Measurements from ENCODE around the gene BANP.
A peak's percentile ranks its signal among the peaks of the same experiment; 100 is the strongest.

Gene BANP

GRCh38 chr16:87948735-87949070 is 2.5 kb upstream of the BANP start:
- DNase-seq (ENCODE audit: low read depth in 1 of 2, low spot score in 1 of 2): no peak

- no peak for DNase-seq (ENCODE audit: low read depth in 1 of 2, low spot score in 1 of 2)
Measured at GRCh38 chr16:87949071-87949744, 2.0 kb upstream of the BANP start.

GRCh38 chr16:87951552-87952538 is 611 bp downstream of the BANP start:
- DNase-seq (ENCODE audit: low read depth in 1 of 2, low spot score in 1 of 2): no peak

- no peak for DNase-seq (ENCODE audit: low read depth in 1 of 2, low spot score in 1 of 2)
Measured at GRCh38 chr16:87952751-87953150, 1.5 kb downstream of the BANP start.

GRCh38 chr16:87953308-87954215 is 2.3 kb downstream of the BANP start:
- no peak for DNase-seq (ENCODE audit: low read depth in 1 of 2, low spot score in 1 of 2)

- no peak for DNase-seq (ENCODE audit: low read depth in 1 of 2, low spot score in 1 of 2)
Measured at GRCh38 chr16:87954361-87954760, 3.1 kb downstream of the BANP start.

GRCh38 chr16:87954826-87955225 is 3.6 kb downstream of the BANP start:
- DNase-seq (ENCODE audit: low read depth in 1 of 2, low spot score in 1 of 2): no peak

GRCh38 chr16:87955302-87956097 is 4.3 kb downstream of the BANP start:
- no peak for DNase-seq (ENCODE audit: low read depth in 1 of 2, low spot score in 1 of 2)

- no peak for DNase-seq (ENCODE audit: low read depth in 1 of 2, low spot score in 1 of 2)
Measured at GRCh38 chr16:87956098-87956364, 4.8 kb downstream of the BANP start.

- peak; percentile 38 to 47 for DNase-seq (ENCODE audit: low read depth in 1 of 2, low spot score in 1 of 2)
Measured at GRCh38 chr16:87956365-87957231, 5.4 kb downstream of the BANP start.

GRCh38 chr16:87957296-87958094 is 6.3 kb downstream of the BANP start:
- DNase-seq (ENCODE audit: low read depth in 1 of 2, low spot score in 1 of 2): no peak

- no peak for DNase-seq (ENCODE audit: low read depth in 1 of 2, low spot score in 1 of 2)
Measured at GRCh38 chr16:87958632-87959031, 7.4 kb downstream of the BANP start.

GRCh38 chr16:87959391-87959990 is 8.3 kb downstream of the BANP start:
- DNase-seq (ENCODE audit: low read depth in 1 of 2, low spot score in 1 of 2): no peak

- no peak for DNase-seq (ENCODE audit: low read depth in 1 of 2, low spot score in 1 of 2)
Measured at GRCh38 chr16:87960296-87960695, 9.1 kb downstream of the BANP start.

GRCh38 chr16:87960852-87961251 is 9.6 kb downstream of the BANP start:
- no peak for DNase-seq (ENCODE audit: low read depth in 1 of 2, low spot score in 1 of 2)

GRCh38 chr16:87961623-87962022 is 10.4 kb downstream of the BANP start:
- no peak for DNase-seq (ENCODE audit: low read depth in 1 of 2, low spot score in 1 of 2)

GRCh38 chr16:87963400-87963799 is 12.2 kb downstream of the BANP start:
- peak; percentile 38 to 48 for DNase-seq (ENCODE audit: low read depth in 1 of 2, low spot score in 1 of 2)

GRCh38 chr16:87964049-87964659 is 12.9 kb downstream of the BANP start:
- no peak for DNase-seq (ENCODE audit: low read depth in 1 of 2, low spot score in 1 of 2)
